Measurements from ENCODE around the gene CTDP1.
"Not testable (repeated sequence)": the region's sequence is repeated elsewhere in the genome, so short reads cannot be mapped to it uniquely, and the experiment has no call there.

CTDP1 gene

DNA sequence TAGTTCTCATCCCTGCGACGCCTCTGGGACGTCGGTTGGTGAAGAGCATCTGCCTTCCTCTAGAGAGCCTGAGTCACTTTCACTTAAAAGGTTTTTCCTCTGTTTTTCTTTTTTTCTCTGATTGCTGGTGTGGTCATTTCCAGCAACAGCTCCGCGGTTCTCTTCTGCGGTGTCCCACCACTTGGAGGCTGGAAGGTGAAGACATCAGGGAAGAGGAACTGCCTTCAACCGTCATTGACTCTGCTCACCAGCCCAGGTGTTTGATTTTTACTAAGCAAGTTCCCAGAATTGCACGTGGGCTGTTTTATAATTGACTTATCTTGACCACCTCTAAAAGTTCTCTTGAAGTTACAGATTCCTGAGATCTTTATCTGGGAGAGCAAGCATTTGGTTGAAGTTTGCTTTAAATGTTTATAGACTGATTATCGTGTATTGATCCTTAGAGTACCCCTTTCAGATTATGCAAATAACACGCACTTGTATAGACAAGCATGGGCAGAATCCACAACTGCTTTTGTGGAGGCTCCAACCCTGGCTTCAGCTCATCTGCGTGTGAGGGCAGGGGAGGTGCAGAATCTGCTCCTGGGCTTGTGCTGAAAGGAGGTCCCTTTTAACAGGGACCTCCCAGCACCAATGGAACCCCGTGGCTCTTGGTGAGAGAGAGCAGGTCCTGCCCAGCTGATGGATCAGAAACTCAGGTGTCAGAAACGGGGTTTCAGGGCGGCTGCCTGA lies 3.5 kb downstream of the CTDP1 start:
- DNase-seq (ENCODE audit: low read depth) = no peak

DNA sequence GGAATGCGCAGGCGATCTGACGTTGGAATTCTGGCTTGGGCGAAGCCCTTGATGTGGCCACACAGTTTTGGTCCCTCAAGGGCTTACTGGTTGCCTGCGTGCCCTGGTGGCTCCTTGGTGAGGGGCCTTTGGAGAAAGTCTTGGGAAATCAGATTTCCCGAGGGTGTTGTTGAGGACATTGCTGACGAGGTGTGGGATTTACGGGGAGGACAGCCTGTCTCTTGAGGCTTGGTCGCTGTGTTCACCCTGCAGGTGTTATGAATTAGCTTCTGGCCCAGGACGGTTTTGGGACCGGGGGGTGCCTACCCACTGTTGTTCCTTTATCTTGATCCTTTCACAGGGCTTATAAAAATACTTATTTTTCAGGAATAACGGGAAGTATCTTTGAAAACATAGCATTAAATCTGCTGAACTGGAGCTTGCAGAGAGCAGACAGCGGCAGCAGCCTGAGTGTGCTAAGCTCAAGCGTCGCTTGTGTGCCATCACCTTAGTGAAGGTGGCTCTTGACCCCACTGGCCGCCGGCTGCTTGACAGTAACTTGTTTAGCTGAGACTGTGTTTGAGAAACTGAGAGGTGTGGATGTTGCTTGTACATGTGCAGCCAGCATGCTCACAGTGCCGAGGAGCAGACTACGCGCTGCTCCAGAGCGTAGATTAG lies 4.2 kb downstream of the CTDP1 start:
- no peak for DNase-seq (ENCODE audit: low read depth)

DNA sequence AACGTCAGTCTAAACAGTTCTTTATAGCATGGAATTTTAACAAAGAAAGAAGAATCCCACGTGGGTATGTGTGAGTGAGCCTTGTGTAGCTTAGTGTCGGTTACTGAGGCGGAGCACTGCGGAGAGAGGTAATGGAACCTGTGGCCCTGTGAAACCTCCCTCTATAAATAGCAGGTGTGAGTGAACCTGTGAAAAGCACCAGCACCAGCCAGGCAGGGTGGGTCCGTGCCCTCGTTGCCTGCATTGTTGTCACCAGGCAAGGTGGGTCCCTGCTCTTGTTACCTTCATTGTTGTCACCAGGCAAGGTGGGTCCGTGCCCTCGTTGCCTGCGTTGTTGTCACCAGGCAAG lies 4.7 kb downstream of the CTDP1 start:
- DNase-seq (ENCODE audit: low read depth) = no peak

DNA sequence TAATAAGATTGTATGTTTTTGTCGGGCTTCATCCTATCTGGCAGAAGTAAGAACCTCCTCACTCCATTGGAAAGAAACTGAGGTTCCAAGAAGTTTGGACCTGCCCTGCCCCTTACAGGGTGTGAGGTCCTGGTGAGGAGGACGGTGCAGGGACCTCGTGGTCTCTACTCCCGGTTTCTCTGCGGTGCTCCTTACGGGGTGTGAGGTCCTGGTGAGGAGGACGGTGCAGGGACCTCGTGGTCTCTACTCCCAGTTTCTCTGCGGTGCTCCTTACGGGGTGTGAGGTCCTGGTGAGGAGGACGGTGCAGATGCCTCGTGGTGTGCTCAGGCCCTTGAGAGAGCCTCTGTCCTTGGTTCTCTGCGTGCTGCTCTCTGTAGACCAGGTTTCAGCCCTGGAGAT lies 5.2 kb downstream of the CTDP1 start:
- DNase-seq (ENCODE audit: low read depth) = no peak

DNA sequence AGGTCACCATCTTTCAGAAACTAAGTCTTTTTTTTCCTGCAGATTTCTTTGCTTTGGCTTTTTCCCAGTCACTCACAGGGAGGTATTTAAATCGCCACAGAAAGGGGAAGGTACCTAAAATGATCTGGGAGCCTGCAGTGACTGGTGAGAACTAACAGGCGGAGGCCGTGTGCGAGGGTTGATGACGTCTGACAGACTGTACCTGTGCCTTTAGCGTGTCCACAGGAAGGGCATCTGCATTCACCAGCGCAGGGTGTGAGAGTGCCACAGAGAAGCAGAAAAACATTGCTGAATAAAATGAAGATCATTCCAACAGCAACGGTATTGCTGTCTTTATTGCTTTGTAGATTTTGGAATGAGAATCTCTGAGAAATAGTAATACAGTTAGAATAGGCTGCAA lies 5.7 kb downstream of the CTDP1 start:
- DNase-seq (ENCODE audit: low read depth) = no peak

DNA sequence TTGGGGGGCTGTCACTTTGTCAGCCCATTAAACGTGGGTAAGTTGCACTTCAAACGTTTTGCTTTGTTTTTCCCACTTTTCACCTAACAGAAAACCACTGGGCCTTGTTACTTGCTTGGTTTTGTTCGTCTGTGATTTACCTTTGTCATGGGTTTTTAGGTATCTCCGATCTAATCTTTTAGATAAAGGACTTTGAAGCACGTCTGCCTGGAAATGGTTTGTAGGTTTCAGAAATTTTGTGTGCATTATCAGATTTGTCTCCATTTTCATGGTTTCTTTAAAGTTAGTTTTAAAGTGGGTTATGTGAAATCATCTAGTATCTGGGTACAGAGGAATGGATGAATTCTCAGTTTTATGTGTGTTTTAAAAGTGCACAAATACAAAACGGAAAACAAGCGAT lies 6.4 kb downstream of the CTDP1 start:
- DNase-seq (ENCODE audit: low read depth) = no peak

DNA sequence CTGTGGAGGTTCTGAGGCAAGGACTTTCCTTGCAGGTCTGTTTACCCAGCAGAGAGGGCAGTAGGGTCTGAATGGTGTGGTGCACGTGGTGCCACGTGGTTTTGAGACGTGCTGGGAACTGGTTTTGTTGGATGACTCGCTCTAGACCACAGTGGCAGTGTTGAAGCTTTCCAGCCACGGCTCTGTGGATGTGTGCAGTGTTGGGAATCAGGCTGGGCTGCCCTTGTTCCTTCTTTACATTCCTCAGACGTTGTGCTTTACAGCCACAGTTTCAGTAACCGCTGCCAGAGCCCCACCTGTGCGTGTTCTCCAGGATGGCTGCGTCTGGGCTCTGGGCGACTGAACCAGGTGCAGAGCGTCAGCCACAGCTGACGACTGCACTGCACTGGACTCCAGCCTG lies 8.2 kb downstream of the CTDP1 start:
- no peak for DNase-seq (ENCODE audit: low read depth)

DNA sequence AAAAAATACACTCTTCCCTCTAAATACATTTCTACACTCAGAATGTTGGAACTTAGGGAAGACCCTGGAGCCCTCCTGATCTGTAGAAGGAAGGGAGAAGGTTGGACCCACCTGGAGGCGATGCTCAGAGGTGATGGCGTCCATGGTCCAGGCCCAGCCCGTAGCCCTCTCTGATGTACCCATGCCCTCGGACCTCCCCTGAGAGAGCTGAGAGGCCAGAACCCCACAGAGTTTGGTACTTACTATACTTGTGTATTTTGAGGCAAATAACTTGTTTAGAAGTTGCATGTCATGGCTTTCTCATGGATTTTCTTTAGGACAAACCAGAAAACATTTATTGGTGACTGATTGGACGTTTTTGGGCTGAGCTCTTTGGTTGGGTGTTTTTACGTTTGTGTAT lies 10.5 kb downstream of the CTDP1 start:
- DNase-seq (ENCODE audit: low read depth) = no peak

DNA sequence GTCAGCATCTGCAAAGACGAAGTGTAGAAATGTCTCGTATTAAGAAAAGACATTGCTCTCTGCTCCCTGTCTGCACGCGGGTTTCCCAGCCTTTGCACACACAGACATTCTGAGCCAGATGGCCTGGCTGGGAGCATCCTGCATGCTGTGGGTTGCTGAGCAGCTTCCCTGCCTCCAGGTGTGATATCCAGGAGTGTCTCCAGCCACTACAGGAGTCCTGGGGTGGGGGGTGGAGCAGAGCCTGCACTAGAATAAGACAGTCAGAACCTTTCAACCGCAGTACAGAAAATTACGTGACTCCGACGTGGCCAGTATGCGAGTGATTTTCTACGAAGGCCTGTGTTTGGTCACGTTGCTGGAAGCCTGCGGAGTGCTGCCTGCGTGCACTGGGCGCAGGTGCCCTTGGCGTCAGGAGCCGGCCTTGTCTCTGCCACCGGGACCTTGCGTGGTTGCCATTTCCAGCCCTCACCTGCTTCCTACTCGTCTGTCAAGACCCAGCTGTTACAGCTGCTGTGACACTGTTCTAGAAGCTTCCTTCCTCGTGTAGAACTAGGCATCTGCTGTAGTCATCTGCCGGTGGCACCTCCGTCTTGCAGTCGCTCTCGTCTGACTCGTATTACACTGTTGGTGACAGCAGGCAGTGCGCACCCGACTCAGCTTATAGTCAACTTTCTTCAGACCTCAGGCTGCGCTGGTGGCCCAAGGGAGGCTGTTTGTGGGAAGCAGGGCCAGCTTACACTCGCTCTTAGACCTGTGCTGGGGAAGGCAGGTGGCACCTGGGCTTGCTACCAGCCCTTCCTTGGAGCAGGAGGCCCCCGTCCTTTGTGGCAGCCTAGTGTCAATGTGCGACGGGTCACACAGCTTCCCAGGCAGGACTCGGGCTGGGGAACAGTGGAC lies 11.2 kb downstream of the CTDP1 start:
- no peak for DNase-seq (ENCODE audit: low read depth)

DNA sequence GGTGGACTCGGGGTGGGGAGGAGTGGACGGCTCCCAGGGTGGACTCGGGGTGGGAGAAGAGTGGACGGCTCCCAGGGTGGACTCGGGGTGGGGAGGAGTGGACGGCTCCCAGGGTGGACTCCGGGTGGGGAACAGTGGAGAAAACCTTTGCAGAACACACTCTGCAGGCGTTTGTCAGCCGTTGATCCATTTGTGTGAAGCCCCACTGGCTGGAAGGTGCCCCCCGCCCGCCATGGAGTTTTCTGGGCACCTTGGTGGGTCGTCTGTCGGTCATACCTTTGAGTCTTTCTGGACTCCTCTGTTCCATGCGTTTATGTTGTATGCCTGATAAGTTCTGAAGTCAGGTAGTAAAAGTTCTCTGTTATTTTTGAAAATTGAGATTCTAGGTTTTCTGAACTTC lies 12.5 kb downstream of the CTDP1 start:
- DNase-seq (ENCODE audit: low read depth) = no peak

DNA sequence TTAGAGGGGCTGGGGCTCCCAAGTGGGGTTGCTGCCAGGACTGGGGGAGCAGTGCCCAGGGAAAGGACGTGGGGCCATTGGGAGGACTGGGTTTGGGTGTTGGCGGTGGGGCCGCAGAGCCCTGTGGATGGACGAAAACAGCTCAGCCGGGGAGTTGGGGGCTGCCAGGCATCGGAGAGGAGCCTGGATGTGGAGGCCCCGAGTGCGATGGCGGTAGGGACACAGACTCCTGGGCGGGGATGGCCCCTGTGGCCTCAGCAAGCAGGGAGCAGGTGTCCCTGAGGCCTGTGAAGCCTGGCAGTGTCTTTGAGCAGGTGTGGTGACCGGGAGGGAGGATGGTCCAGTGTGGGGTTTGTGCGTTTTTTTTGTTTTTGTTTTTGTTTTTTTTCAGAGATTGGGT lies 13.3 kb downstream of the CTDP1 start:
- DNase-seq (ENCODE audit: low read depth) = no peak

DNA sequence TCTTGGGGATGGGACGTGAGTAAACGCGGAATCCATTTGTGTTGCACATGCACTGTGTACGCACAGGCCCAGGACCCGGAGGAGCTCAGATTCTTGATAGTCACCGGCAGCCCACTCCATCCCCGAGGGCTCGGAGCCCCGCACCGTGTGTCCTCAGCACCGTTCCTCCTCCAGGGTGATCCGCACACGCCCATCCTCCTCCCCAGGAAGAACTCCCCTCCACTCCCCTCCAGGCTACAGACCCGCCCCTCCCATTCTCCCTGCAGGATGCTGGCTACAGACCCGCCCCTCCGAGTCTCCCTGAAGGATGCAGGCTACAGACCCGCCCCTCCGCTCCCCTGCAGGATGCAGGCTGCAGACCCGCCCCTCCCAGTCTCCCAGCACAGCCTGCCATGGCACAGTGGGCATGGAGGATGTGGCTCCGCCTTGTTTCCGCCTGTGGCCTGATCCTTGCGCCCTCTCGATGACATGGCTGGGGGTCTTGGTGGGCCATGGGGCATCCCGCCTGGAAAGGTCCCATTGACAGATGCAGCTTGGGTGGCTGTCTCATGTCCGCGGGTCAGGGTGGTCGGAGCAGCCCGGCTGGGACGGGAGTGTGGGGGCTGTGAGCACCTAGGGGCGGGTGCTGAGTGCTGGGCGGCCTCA lies 14.1 kb downstream of the CTDP1 start:
- DNase-seq (ENCODE audit: low read depth) = no peak

DNA sequence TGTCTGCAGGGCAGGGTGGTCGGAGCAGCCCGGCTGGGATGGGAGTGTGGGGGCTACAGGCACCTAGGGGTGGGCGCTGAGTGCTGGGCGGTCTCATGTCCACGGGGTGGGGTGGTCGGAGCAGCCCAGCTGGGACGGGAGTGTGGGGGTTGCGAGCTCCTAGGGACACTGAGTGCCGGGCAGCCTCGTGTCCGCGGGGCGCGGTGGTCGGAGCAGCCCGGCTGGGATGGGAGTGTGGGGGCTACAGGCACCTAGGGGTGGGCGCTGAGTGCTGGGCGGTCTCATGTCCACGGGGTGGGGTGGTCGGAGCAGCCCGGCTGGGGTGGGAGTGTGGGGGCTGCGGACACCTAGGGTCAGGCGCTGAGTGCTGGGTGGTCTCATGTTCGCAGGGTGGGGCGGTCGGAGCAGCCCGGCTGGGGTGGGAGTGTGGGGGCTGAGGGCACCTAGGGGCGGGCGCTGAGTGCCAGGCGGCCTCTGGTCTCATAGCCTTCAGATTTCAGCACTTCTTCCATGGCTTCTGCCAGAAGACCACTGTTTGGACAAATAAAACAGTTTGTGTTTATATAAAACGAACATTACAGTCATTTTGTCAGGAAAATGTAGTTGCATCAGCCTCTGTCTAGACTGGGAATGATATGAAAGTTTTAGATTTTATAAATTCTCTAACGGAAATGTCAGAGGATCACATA lies 14.7 kb downstream of the CTDP1 start:
- DNase-seq (ENCODE audit: low read depth) = not testable (repeated sequence)

DNA sequence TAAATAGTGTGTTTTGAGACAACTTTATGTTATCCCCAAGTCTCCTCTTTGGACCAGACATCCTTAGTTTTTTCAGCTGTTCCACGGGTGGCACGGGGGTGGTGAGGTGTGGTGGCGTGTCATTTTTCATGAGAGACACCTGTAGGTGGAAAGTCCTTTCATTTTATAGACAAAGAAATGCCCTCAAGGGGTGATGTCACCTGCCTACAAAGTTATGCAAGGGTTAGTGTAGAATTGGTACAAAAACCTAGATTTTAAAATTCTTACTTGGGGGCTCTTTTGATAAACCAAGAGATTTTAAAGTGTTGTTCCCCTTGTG lies 15.3 kb downstream of the CTDP1 start:
- DNase-seq (ENCODE audit: low read depth) = no peak

DNA sequence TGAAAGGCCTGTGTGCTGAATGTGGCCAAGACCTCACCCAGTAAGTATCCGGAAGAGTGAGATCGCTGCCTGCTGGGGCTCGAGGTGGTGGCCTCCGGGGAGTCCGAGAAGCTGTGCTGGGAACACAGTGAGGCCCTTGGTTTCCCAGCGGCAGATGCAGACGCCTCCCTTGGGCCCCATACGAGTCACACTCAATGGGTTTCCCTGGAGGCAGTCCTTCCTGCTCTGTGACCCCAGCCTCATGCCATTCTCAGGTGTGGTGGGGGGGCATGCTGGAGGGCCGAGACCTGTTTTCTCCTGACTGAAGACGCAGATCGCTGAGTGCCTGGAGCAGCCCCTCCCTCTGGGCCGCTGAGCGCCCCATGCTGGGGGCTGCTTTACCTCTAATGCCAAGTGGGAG lies 15.7 kb downstream of the CTDP1 start:
- DNase-seq (ENCODE audit: low read depth) = no peak

DNA sequence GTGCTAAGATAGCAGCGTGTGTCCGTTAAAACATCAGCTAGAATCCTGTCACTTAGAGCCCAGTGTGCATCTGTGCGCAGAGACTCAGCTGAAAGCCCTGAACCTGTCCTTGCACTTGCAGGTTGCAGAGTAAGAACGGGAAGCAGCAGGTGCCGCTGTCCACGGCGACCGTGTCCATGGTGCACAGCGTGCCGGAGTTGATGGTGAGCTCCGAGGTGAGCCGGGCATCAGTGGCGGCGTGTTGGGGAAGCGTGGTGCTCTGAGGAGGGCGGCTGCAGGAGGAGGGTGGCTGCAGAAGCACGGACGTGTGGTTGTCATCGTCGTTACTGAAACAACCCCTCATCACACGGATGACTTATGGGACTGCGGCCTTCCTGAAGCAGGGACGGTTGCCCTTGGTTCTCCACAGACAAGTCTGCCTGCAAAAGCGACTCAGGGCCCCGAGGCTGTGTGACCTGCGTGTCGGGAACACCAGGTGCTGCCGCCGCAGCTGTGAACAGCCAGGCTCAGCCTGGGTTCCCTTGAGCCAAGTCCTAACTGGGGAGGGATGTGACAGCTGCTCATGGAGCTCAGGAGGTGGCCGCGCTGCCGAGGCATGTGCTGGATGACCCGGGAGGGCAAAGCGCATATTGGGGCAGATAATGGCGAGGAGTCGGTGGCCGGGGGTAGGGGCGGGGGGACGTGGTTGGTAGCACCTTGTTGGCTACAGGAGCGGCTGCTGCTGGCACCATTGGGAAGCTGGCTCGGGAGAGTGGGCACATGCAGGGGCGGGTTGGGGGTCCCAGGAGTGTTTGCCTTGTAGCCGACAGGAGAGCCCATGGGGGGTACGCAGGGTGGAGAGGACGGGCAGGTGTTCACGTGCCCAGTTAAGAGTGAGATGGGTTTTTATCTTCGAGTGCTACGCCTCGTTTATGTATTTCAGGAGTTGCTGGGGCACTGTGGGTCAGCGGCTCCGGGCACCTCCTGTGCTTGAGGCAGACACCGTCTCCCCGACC lies 16.6 kb downstream of the CTDP1 start:
- no peak for DNase-seq (ENCODE audit: low read depth)

DNA sequence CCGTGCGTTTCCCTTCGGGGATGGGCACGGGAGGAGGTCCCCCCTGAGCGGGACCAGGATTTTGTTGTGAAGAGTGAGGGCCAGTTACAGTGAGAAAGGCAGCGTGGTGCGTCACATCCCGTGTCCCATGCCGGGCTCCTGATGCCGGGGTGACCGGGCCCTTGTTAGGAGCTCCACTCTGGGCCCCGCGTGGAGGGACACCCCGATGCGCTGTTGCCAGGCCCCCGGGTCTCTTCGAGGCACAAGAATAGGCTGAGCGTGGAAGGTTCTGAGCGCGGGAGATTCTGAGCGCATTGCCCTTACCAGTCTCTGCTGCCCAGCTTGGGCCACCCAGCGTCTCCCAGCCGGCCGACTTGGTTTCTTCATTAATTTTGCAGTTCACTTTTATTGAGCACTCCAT lies 17.6 kb downstream of the CTDP1 start:
- DNase-seq (ENCODE audit: low read depth) = no peak

DNA sequence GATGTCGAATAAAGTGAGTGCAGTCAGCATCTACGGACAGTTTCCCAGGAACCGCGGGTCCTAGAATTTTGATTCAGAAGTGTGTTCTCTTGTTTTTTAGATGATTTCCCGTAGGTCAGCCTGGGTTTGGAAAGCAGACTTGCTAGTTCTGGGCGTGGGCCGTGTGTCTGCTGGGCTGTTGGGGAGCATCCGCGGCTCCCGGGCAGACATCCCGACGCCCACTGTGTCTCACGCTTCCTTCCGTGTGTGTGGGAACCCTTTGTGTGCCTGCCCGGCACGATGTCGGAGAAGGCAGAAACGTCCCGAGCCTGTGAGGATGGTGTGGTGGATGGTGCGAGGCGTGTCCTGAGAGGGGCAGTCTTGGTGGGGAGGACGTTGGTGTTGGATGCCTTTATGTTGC lies 18.4 kb downstream of the CTDP1 start:
- DNase-seq (ENCODE audit: low read depth) = no peak

DNA sequence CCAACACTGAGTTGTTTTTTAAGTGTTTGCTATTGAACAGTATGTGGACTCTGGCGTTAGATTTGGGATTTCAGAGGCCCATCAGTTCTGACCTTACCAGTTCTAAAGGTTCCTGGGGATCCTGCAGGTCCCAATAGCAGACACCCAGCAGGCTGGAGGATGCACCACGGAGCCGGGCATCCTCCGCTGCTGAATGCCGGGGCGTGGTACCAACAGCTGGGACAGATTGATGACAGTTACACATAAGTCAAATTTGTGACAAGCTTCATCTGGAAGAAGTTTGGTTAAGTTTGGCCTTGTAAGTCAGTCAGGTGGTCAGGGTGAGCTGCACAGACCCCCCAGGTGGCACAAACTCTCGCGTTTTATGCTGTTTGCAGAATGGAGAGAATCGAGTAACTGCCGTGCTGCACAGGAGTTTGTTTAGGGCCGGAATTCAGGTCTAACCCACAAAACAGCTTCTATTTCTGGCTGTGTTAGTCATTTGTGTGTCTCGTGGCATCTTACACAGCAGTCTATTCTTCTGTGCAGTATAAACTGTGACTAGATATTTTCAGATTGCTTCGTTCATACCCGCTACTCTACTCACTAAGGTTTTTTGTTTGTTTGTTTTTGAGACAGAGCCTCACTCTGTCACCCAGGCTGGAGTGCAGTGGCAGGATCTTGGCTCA lies 19.2 kb downstream of the CTDP1 start:
- DNase-seq (ENCODE audit: low read depth) = no peak

DNA sequence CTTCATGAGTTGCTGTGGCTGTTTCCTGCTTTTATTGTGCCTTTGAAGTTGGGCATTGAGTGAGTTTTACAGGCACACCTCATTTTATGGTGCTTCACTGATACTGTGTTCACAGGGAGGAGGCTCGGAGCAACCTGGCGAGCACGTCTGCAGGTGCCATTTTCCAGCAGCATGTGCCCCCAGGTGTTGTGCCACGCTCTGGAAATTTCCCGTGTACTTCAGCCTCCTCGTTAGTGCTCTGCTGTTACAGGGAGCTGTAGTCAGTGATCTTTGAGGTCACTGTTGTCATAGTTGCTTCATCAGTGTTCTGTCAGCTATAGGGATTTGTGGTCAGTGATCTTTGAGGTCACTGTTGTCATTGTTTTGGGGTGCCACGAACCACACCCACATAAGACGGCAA lies 20.1 kb downstream of the CTDP1 start:
- no peak for DNase-seq (ENCODE audit: low read depth)

Data from activated T-helper 1 cell treated with Interleukin-2 at 50 U/mL for 16 hours (primary cell).